ENCODE results near the gene IL17RC.

GRCh38 chr3:9935966-9936510 lies 19.1 kb downstream of the IL17RC start:
- no peak for TF ChIP-seq CTCF (IDR thresholded peaks at IDR 0.05; ENCODE audit: insufficient read depth, low read length)
- no peak for TF ChIP-seq POLR2AphosphoS5 (IDR thresholded peaks at IDR 0.05; ENCODE audit: low read depth)

Data from HL-60 (cell line).